GM15510 (cell line): ENCODE data around the gene KPNA6.

Experiments used
- POLR2A ChIP-seq: IDR thresholded peaks from 3 replicates; pipeline ENCODE4 v1.6.1; 2011; ENCODE audit warnings: borderline replicate concordance; ENCODE audit not compliant: insufficient read length; ENCODE audit errors: extremely low read depth

The KPNA6 gene

DNA sequence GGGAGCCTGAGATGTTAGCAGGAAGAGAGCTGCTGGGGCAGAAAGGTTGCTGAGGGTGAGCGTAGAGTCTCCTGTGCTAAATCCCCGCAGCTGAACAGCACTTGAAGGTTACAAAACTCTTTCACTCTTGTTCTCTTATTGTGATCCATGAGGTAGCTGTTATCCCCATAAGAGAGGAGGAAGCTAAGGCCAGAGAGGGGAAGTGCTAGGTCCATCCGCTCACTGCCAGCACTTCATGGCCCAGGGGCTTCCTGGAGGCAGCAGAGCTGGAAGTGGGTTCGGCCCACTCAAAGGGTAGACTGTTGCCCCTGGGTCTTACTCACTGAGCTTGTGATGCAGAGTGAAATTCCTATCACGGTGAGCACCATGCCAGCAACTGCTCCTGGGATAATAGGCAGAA is 108.7 kb downstream of the KPNA6 start:
- TF ChIP-seq POLR2A, result no peak

DNA sequence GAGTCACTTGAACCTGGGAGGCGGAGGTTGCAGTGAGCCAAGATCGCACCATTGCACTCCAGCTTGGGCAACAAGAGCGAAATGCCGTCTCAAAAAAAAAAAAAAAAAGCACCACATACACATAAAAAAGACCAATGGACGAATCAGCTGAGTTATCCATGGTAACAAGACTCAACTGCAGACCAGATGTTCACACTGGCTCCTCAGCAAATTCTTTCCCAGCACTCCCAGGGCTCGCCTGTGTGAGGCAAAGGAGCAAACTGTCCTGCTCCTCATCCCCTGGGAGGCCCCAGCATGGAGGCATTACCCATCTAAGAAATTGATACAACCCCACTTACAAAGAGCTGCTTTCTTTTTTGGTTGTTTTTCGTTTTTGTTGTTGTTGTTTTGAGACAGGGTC is 111.2 kb downstream of the KPNA6 start:
- TF ChIP-seq POLR2A, result no peak

DNA sequence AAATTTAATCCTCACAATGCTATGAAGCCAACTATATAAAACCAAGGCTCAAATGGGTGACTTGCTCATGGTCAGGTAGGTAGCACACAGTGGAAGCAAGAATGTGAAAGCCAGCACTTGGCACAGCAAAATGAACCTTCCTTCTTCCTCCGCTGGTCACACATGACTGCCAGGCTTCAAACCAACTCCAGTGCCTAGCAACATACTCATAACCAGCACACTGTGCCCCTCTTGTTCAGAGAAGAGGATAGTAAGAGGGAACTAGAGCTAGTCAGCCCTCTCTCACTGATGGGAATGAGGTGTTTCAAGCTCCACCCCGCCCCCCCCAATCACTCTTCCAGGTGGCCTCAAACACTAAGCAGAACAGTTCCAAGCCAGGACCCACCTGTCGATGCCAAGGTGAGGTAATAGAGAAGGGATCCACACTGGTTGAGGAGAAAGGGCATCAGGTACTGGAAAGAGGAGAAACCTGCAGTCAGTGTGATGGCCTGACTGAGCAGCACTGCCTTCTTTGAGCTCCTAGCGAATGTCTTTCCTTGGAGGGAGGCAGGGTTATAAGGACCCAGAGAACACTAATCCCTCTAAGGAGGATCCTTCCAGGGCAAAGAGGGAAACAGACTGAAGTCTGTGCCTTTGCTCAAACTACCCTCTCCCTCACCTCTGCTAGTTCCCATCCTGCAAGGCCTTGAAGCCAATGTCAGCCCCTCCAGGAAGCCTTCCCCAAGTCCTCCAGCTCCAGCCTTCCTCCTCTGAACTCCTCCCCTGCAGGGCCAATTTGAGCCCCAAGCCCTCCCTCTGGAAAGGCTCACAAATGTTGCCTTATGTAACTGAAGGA is 113.1 kb downstream of the KPNA6 start:
- no peak for TF ChIP-seq POLR2A

DNA sequence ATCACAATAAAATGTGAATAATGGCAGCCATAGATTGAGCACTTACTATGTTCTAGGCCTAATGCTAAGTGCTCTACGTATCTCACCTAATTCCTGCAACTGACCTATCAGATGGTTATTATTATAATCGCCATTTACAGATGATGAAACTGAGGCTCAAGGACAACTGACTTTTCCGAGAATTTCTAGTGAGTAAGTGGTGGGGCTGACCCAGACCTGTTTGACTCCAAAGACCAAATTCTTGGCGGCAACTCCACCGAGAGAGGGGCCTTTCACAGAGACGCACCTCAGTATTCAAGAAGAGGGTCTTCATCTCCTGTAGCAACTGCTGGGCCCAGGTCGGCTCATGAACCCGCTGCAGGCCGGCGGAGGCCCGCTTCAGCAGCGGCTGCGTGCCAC is 113.7 kb downstream of the KPNA6 start:
- TF ChIP-seq POLR2A, result no peak

DNA sequence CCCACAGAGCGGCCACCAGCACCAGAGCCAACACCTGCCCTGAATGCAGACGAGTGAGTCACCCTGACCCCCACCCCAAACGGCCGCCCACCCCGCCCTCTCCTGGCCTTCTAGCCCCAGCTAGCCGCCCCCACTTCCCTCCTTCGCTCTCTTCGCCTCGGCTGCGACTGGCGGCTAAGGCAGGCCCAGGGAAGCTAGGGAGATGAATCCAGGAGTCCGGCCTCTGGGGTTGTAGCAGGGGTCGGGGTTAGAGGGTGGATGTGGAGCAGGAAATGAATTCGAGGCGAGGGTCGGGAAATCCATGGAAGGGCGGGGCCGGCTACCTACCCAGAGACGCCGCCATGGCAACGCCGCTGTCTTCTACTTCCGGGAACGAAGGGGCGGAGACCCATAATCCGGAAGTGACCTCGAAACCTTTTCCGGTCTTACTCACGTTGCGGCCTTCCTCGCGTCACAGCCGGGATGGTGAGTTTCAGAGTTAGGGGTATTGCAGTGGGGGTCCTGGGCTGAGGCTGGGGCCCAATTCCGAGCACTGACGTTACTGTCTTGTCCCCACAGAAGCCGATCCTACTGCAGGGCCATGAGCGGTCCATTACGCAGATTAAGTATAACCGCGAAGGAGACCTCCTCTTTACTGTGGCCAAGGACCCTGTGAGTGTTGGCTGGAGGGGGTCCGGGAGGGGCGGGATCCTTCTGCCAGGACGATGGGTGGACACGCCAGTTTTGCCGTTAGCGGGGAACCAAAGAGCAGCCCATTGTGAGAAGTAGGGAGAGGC is 114.3 kb downstream of the KPNA6 start, which contains the start of the genes EIF3I and TMEM234:
Gene EIF3I, plus strand, starts transcription at position 428 of the 776 bp plus-strand sequence. Its CDS starts 35 bp downstream, at position 463.
Gene TMEM234, minus strand, starts transcription at position 374 of the 776 bp plus-strand sequence. Its CDS starts 31 bp downstream, at position 343.
- TF ChIP-seq POLR2A, result peak; percentile 80

DNA sequence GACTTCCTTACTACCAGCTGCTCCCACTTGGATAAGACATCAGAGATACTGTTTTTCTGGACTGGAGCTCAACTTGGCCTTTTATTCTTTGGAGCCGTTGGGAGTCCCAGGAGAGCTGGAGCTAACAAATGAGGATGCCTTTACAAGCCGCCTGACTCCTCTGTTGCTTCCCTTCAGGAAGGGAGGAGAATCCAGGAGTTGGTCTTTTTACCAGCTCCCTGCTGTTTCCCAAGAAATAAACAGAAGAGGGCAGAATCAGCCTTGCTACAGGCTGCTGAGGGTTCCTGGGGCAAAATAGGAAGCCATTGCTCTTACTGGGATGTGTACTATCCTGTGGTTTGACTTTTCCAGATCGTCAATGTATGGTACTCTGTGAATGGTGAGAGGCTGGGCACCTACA is 115.8 kb downstream of the KPNA6 start:
- TF ChIP-seq POLR2A, result no peak

DNA sequence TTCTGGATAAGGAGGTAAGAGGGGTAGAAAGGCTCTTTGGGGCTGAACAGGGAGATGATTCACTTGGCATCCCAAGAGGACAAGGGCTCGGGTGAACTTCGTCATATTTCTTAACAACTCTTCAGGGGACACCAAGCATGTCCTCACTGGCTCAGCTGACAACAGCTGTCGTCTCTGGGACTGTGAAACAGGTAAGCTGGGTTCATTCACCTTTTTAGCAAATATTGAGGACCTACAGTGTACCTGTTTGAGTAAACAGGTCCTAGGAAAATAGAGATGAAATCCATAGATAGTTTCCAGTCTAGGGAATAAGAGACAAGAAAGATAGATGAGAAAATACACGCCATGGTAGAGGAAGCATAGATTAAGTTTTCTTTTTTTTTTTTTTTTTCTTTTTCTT is 116.4 kb downstream of the KPNA6 start:
- no peak for TF ChIP-seq POLR2A
